GM18498 (cell line): ENCODE results near the gene FOXK1.
"Not testable (repeated sequence)": the region's sequence is repeated elsewhere in the genome, so short reads cannot be mapped to it uniquely, and the experiment has no call there.

Experiments used
- ATAC-seq: cut with Tn5 transposase; IDR thresholded peaks from one replicate; pipeline ENCODE4 v1.9.1; 2021; ENCODE audit warnings: mild to moderate bottlenecking, moderate library complexity; ENCODE audit not compliant: unreplicated experiment

Gene FOXK1

GRCh38 chr7:4794591-4795350 lies 112.7 kb downstream of the FOXK1 start:
- ATAC-seq: no peak

DNA sequence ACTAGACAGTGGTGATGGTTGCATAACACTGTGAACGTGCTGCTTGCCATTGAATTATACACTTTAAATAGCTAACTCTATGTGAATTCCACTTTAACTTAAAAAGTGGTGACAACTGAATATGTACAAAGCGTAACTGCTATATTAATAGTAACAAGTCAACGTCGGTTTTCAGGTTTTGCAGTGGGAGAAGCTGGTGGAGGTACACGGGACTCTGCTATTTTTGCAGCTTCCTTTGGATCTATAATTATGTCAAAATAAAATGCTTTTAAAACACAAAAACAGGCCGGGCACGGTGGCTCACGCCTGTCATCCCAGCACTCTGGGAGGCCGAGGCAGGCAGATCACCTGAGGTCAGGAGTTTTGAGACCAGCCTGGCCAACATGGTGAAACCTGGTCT lies 114.4 kb downstream of the FOXK1 start:
- ATAC-seq: no peak

GRCh38 chr7:4797858-4798705 lies 116.0 kb downstream of the FOXK1 start:
- peak; percentile 75 for ATAC-seq

DNA sequence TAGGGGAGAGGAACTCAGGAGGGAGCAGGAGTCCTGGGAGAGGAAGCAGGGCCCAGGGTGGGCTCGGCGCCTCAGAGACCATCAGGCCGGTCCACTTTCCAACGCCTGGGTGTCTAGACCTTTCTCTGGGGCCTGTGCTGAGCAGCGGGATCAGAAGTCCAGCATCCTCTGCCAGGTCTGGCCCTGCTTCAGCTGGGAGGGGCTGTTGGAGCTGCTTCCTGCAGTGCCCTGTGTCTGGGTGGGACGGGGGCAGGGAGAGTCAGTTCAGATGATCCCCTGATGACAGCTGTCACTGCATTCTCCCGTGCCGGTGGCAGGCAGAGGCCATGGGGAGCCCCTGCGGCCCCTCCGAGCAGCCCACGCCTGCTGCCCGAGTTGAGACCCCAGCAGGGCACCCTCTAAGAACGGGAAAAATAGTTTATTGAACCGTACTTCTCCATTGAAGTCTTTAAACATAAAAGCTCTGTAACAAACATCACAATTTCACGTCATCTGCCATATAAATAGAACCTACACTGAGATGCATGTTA lies 116.7 kb downstream of the FOXK1 start:
- no peak for ATAC-seq

- no peak for ATAC-seq
Observed at GRCh38 chr7:4799508-4800268, 117.6 kb downstream of the FOXK1 start.

GRCh38 chr7:4800487-4800886 lies 118.4 kb downstream of the FOXK1 start:
- no peak for ATAC-seq

DNA sequence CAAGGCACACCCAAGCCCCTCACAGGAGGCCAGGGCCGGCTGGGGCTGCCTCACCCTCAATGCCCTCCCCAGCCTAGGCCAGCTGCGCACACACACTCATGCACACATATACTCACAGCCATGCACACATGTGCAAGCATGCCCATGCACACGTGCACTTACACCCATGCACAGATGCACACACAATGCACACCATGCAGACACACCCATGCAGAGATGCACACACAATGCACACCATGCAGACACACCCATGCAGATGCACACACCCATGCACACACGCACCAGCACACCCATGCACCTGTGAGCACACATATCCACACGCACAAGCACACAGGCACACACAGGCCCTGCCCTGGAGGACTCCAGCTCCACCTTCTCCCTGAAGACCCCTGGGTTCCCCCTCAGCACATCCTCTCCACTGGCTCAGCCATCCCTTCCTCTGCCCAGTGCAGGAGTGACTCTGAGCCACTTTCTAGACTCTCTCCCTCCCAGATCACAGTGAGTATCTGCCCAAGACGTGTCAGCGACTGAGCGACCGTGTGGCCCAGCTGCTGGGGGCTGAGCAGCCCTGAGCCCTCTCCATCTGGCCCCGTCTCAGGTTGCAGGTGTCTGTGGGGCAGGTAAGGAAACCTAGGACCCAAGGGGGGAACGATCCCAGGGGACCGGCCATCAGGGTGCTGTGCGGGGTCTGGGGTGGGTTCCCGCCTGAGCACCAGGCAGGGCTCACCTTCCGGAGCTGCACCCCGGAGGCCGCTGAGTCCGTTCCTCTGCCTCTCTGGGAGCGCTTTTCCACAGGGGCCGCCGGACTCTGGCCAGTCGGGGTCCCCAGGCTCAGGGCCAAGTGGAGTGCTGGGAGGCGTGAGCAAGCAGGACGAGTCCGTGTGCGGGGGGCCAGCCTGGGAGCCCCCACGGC lies 119.1 kb downstream of the FOXK1 start:
- no peak for ATAC-seq

GRCh38 chr7:4801839-4802231 lies 119.7 kb downstream of the FOXK1 start:
- ATAC-seq: no peak

- ATAC-seq: not testable (repeated sequence)
Observed at GRCh38 chr7:4802577-4802976, 120.5 kb downstream of the FOXK1 start.

DNA sequence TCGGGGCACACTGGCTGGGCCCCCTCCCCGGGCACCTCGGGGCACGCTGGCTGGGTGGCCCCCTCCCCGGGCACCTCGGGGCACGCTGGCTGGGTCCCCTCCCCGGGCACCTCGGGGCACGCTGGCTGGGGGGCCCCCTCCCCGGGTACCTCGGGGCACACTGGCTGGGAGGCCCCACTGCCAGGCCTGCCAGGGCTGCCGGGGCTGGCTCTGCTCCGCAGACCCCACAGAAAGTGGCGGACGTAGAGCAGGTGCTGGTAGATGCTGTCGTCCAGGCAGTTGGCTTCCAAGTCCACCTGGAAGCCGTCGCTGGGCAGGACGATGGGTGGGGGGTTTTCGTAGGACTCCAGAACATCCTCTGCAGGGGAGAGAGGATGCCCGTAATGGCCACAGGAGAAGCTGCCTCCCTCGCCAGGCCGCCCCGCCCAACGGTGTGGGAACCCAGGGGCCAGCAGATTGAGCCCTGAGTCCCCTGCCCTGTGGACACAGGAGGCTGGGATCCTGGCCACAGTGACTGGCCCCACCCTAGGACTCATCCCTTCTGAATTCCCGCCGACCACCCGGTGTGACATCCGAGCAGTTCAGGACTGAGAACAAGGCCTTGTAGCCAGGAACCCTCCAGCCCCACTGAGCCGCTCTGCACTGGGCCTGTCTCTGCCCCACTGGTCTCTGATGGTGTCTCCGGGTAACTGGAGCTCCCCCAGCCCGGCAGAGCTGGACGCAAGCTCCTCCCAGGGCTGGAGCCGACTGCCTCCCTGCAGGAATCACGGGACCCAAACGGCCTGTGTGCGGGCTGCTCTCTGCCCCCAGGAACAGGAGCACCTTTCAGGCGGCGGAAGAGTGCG lies 121.5 kb downstream of the FOXK1 start:
- ATAC-seq: no peak

GRCh38 chr7:4805110-4805983 lies 123.3 kb downstream of the FOXK1 start:
- ATAC-seq: no peak

GRCh38 chr7:4805984-4806300 lies 123.8 kb downstream of the FOXK1 start:
- no peak for ATAC-seq

DNA sequence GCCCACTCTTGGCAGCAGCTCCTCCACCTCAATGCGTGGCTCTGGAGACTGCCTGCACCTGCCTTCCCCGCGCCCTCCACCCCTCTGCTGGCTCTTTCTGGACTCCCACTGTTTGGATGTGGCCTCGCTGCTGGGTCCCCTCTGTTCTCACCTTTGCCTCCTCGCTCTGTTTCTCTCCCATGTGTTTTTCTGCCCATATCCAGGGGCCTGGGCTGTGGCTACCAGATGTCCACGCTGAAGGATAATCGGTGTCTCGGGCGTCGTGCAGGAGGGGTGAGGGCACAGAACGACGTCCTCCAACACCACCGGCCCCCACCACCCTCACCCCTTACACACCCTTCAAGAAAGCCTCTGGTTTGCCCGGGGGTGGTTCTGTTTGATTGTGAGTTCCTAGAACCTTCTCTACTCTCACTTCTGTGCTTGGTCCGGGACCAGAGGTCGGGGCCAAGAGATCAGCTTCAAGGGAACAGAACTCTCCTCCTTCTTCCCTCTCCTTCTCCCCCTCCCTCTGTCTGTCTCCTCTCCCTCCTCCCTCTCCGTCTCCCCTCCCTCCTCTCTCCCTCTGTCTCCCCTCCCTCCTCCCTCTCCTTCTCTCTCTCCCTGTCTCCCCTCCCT lies 125.0 kb downstream of the FOXK1 start:
- no peak for ATAC-seq

GRCh38 chr7:4807598-4808016 lies 125.5 kb downstream of the FOXK1 start:
- ATAC-seq: no peak

DNA sequence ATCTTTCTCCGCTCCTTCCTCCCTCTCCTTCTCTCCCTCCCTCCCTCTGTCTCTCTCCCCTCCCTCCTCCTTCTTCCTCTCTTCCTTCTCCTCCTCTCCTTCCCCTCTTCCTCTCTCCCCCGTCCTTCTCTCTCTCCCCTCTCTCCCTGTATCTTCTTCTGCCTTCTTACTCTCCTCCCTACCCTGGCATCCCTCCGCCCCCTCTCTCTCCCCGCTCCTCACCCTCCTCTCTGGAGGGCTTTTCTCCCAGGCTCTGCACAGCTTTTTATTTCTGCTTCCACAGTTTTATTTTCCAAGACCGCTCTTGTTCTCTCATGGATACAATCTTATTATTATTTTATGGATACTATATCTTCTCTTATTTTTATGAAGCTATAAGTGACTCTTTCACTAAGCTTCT lies 125.9 kb downstream of the FOXK1 start:
- ATAC-seq: no peak

GRCh38 chr7:4808565-4808964 lies 126.5 kb downstream of the FOXK1 start:
- no peak for ATAC-seq

DNA sequence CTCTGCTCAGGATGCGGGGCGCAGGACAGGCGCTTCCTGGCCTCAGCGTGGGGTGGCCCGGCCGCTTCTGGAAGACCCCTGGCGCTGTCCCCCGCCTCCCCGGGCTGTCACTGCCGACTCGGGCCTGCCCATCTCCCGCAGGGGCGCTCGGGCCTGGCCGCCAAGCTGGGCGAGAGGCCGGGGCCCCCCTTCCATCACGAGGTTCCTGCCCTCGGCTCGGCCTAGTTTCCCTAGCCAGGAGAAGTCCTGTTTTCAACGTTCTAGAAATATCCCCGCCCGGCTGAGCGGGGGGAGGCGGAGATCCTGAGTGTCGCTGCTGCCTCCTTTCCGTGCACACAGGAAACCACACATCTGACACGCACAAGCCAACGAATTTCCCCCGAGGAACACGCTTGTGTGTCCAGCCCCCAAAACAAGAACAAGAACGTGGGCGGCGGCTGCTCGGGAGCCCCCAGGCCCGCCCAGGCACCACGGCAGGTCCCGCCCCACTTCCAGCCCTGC lies 127.0 kb downstream of the FOXK1 start:
- ATAC-seq: no peak

- ATAC-seq: no peak
Observed at GRCh38 chr7:4809666-4810065, 127.6 kb downstream of the FOXK1 start.
